K562 (cell line): ENCODE results near the gene CDC6. TPM values are rescaled to one million over a fixed set of nuclear protein-coding genes. Genes with fewer than 3 reads are reported as not detected.
A peak's percentile ranks its signal among the peaks of the same experiment; 100 is the strongest.

Experiments
- ATAC-seq: fragments of 200-7000 bp; cut with Tn5 transposase; 3 replicates; pipeline ENCODE4 v1.9.1; 2020; ENCODE audit warnings: moderate library complexity
- BruUV-seq: library from RNA; stranded (reverse); fragments of 400-500 nt; replicated peaks from 2 replicates; lab custom pipeline; 2021; lab: Mats Ljungman, UMichigan
- CTCF ChIA-PET: fragments of 300-600 bp; formaldehyde crosslinking; extraction: SDS; loops from one replicate; lab custom pipeline; 2021; ENCODE audit warnings: low intra/inter-chr PET ratio; lab: Yijun Ruan, JAX
- POLR2A ChIA-PET: fragments of 300-600, 350-650 bp; sonication (Branson Sonifier 250); formaldehyde crosslinking; extraction: SDS; loops from one replicate; lab custom pipeline; 2021; ENCODE audit warnings: antibody characterized with exemption, inconsistent platforms; lab: Yijun Ruan, JAX
- DNase-seq, 4 experiments: peaks; one replicate each; pipeline versions ENCODE4 v3.0.0 to v3.0.0-alpha.2; 2011 to 2018; ENCODE audit warnings: low spot score in 3 of 4, mixed read lengths in 3 of 4; ENCODE audit errors: extremely low read depth in 1 of 4
- FAIRE-seq: peaks from 2 replicates; lab custom pipeline; 2011; peaks lifted over from hg19 to GRCh38; lab: Jason Lieb, UNC
- H2AFZ ChIP-seq: 2 replicates; pipeline ENCODE4 v1.6.0; 2011; ENCODE audit warnings: low read depth, low read length, control low read depth, inconsistent platforms
- H3K27ac ChIP-seq: fragments of 200-600 bp; 3 replicates; pipeline ENCODE4 v1.8.0; 2011; ENCODE audit warnings: low read depth, mild to moderate bottlenecking, control low read depth, inconsistent platforms, low read length, moderate library complexity, mixed read lengths; ENCODE audit errors: extremely low read depth
- H3K27me3 ChIP-seq, 2 experiments: fragments of 300-600 bp in 1 of 2; 2 replicates in 1 of 2; 3 replicates in 1 of 2; pipeline versions ENCODE4 v1.6.0 to v1.8.0; 2011; ENCODE audit warnings: inconsistent platforms in 2 of 2, low read length in 2 of 2, mild to moderate bottlenecking in 1 of 2, mixed read lengths in 1 of 2, moderate library complexity in 1 of 2; ENCODE audit not compliant: control insufficient read depth in 2 of 2, insufficient read depth in 2 of 2
- H3K36me3 ChIP-seq: fragments of 300-600 bp; 3 replicates; pipeline ENCODE4 v1.8.0; 2011; ENCODE audit warnings: mild to moderate bottlenecking, low read length, inconsistent platforms; ENCODE audit not compliant: control insufficient read depth, insufficient read depth
- H3K4me1 ChIP-seq, 2 experiments: fragments of 200-600 bp in 1 of 2; replicated peaks in 1 of 2; 2 replicates in 1 of 2; 3 replicates in 1 of 2; pipeline versions ENCODE4 v1.5.1 to v1.8.0; 2011; ENCODE audit warnings: inconsistent platforms in 2 of 2, low read length in 2 of 2, mild to moderate bottlenecking in 1 of 2, mixed read lengths in 1 of 2, moderate library complexity in 1 of 2; ENCODE audit not compliant: control insufficient read depth in 2 of 2, insufficient read depth in 2 of 2
- H3K4me2 ChIP-seq: 2 replicates; pipeline ENCODE4 v1.6.1; 2011; ENCODE audit warnings: low read length, control low read depth, inconsistent platforms, mixed read lengths; ENCODE audit not compliant: insufficient read depth
- H3K4me3 ChIP-seq: fragments of 200-600 bp; sonication (generic), shearing (Covaris generic); 2 replicates; pipeline ENCODE4 v1.5.1; 2016; ENCODE audit warnings: control low read depth, inconsistent platforms
- H3K79me2 ChIP-seq: fragments of 200-600 bp; 3 replicates; pipeline ENCODE4 v1.8.0; 2011; ENCODE audit warnings: low read length, inconsistent platforms; ENCODE audit not compliant: control insufficient read depth, insufficient read depth
- H3K9ac ChIP-seq, 2 experiments: 2 replicates each; pipeline versions ENCODE4 v1.6.0 to v1.6.1; 2011; ENCODE audit warnings: low read depth in 2 of 2, low read length in 2 of 2, control low read depth in 1 of 2, inconsistent platforms in 1 of 2, mild to moderate bottlenecking in 1 of 2, mixed read lengths in 1 of 2; ENCODE audit not compliant: insufficient read depth in 1 of 2
- H3K9me1 ChIP-seq: one replicate; pipeline ENCODE4 v1.6.0; 2011; ENCODE audit warnings: inconsistent platforms, mild to moderate bottlenecking, low read length, moderate library complexity; ENCODE audit not compliant: control insufficient read depth, insufficient read depth
- H3K9me3 ChIP-seq: replicated peaks from 2 replicates; pipeline ENCODE4 v1.5.1; 2011; ENCODE audit warnings: low read depth, low read length, inconsistent platforms; ENCODE audit not compliant: control insufficient read depth, insufficient read depth
- H4K20me1 ChIP-seq: replicated peaks from 2 replicates; pipeline ENCODE4 v1.6.1; 2011; ENCODE audit warnings: low read length, inconsistent platforms, mixed read lengths; ENCODE audit not compliant: control insufficient read depth, insufficient read depth
- GABPB2 ChIP-seq: fragments of 250-450 bp; sonication (Bioruptor Pico); conservative IDR thresholded peaks from 2 replicates; pipeline ENCODE4 v1.5.1; 2021; ENCODE audit warnings: mild to moderate bottlenecking
- MEF2A ChIP-seq: IDR thresholded peaks from 2 replicates; pipeline ENCODE4 v1.6.1; 2011; ENCODE audit warnings: low read depth, mild to moderate bottlenecking, low read length, moderate library complexity; ENCODE audit not compliant: control insufficient read depth
- MYNN ChIP-seq, 2 experiments: sonication (generic); formaldehyde crosslinking in 1 of 2; IDR thresholded peaks; 2 replicates each; pipeline versions ENCODE4 v1.5.0 to v1.6.1; 2016 to 2020; ENCODE audit warnings: antibody characterized with exemption in 1 of 2, missing genetic modification reagents in 1 of 2
- NR4A1 ChIP-seq, 2 experiments: fragments of 250-450 bp in 1 of 2; fragments of 450-650 bp in 1 of 2; sonication (Bioruptor Pico) in 1 of 2; IDR thresholded peaks; 2 replicates each; pipeline versions ENCODE4 v1.4.0 to v1.6.1; 2016 to 2020; ENCODE audit warnings: mild to moderate bottlenecking in 2 of 2, missing compliant biosample characterization in 1 of 2, missing genetic modification characterization in 1 of 2, moderate library complexity in 1 of 2
- NUFIP1 ChIP-seq: fragments of 450-650 bp; IDR thresholded peaks from 2 replicates; pipeline ENCODE4 v1.6.1; 2018; ENCODE audit not compliant: partially characterized antibody
- SMARCB1 ChIP-seq: IDR thresholded peaks from 2 replicates; pipeline ENCODE4 v1.6.1; 2011; ENCODE audit warnings: improper control_type of control experiment, low read depth; ENCODE audit not compliant: insufficient read length
- U2AF1 ChIP-seq: fragments of 200-400 bp; formaldehyde crosslinking; optimal IDR thresholded peaks from 2 replicates; pipeline ENCODE3; 2017; ENCODE audit warnings: mild to moderate bottlenecking, low read depth, low read length, moderate library complexity
- ZNF445 ChIP-seq: fragments of 250-450 bp; sonication (Bioruptor Pico); IDR thresholded peaks from 2 replicates; pipeline ENCODE4 v1.4.0; 2020; ENCODE audit warnings: low read depth, mild to moderate bottlenecking, moderate library complexity
- ZNF668 ChIP-seq: fragments of 250-450 bp; sonication (Bioruptor Pico); IDR thresholded peaks from 2 replicates; pipeline ENCODE4 v1.8.0; 2022; ENCODE audit warnings: mild to moderate bottlenecking, inconsistent platforms
- WGBS: fragments of 100-300 bp; shearing (Covaris generic); methylation state at CpG from one replicate; pipeline ENCODE4 v1.1.6; 2016; ENCODE audit warnings: low coverage, mixed read lengths; ENCODE audit not compliant: insufficient coverage; ENCODE audit errors: missing lambda C conversion rate; 5-methylcytosine and 5-hydroxymethylcytosine counted together
- in situ Hi-C: fragments of 300-500 bp; cut with MboI; formaldehyde crosslinking; loops from 4 replicates; pipeline ENCODE4 v1.15.0; 2018; ENCODE audit warnings: inconsistent platforms, mixed read lengths
- intact Hi-C: fragments of 100-400 bp; cut with micrococcal nuclease; formaldehyde crosslinking; loops from 2 replicates; pipeline ENCODE4 v1.14.2; 2022
- polyA plus RNA-seq, 8 experiments: library from polyadenylated mRNA; depleted of rRNA in 4 of 8; stranded (reverse) in 5 of 8; unstranded in 3 of 8; fragments of >200 nt; fragmentation: Nextera tagmentation in 2 of 8; fragmentation: Illumina TruSeq in 1 of 8; extraction: Ambion mirVana in 2 of 8; extraction: Trizol in 1 of 8; gene quantifications; 2 replicates each; pipeline versions ENCODE4 v1.2.1 to v1.2.3, GENCODE V29; 2011 to 2014; ENCODE audit warnings: inconsistent platforms in 1 of 8, missing spikeins in 1 of 8
- total RNA-seq, 7 experiments: library from RNA; depleted of rRNA in 6 of 7; stranded (reverse); fragments of >200 nt in 6 of 7; fragmentation: Illumina TruSeq in 2 of 7; extraction: Trizol in 2 of 7; gene quantifications; 2 replicates each; pipeline versions ENCODE4 v1.2.1 to v1.2.3, GENCODE V29; 2011 to 2021; ENCODE audit warnings: low replicate concordance in 1 of 7

CDC6 gene
- total and polyA plus RNA-seq, 9 of the 15 experiments (the other 6 are each of a cell fraction or from before 2014, with no cell fraction given), result 29.6 to 141 (median 106) TPM

GRCh38 chr17:40348136-40348504, 60.4 kb downstream of the CDC6 start:
- Histone ChIP-seq H4K20me1 (0 out of 2 replicates have a peak, but pooled peaks cover 3% of the 10 kb centered on the region), H3K9ac (peak overlapping the region; percentile 16 to 44; a peak in 2 of 4 replicates), H3K9me1 (no peaks in the 10 kb centered on the region), H2AFZ (no peak overlapping the region), H3K79me2 (peaks cover 58% of the 10 kb centered on the region), H3K27ac (peak overlapping the region; percentile 15; the same call in 1 of the 3 replicates), H3K9me3 (no peaks in the 10 kb centered on the region), H3K4me1 (peaks cover 48 to 74% of the 10 kb centered on the region in 2 experiments), H3K36me3 (peaks cover 51% of the 10 kb centered on the region; the same call in 2 of the 3 replicates), H3K4me3 (no peak overlapping the region), H3K27me3 (no peaks in the 10 kb centered on the region), H3K4me2 (peak overlapping the region; percentile 38; the same call in 1 of the 2 replicates)
- intact Hi-C loops, result no loop called here
- ChIA-PET CTCF (no interaction called here), POLR2A (interaction anchor here (0.5 to 1.1 kb wide), 2 partner anchors 11 to 311 kb away, joined by 3 to 4 read pairs; no protein-coding TSS in a partner anchor)
- no peak for TF ChIP-seq ZNF445 (CRISPR knock-in tag)
- TF ChIP-seq MYNN (IDR thresholded peaks at IDR 0.05), result no peak
- no peak for TF ChIP-seq MYNN (CRISPR knock-in tag; IDR thresholded peaks at IDR 0.05)
- no peak for TF ChIP-seq SMARCB1
- TF ChIP-seq MEF2A, result no peak
- TF ChIP-seq NUFIP1, result no peak
- no peak for TF ChIP-seq GABPB2 (CRISPR knock-in tag)
- TF ChIP-seq U2AF1, result no peak
- no peak for TF ChIP-seq NR4A1 (CRISPR knock-in tag; IDR thresholded peaks at IDR 0.05)
- no peak for TF ChIP-seq NR4A1 (tag; IDR thresholded peaks at IDR 0.05)
- no peak for TF ChIP-seq ZNF668 (CRISPR knock-in tag)
- FAIRE-seq, result no peak
- DNase-seq, result no peak
- no peak for ATAC-seq
- in situ Hi-C loops, result no loop called here
- BruUV-seq, result no TSS peak
- 100% methylated on average over 2 of the region's 5 CpGs for WGBS
